ENCODE data around the gene SLC44A1. TPM values are rescaled to one million over a fixed set of nuclear protein-coding genes. Genes with fewer than 3 reads are reported as not detected.

The SLC44A1 gene
- total and polyA plus RNA-seq, 10 of the 15 experiments (the other 5 are each of a cell fraction or from before 2014, with no cell fraction given): 2.4 to 21.2 (median 12.4) TPM

GRCh38 chr9:105447814-105448812 is 203.7 kb downstream of the SLC44A1 start, which contains the start of gene FSD1L (continued):
- TF ChIP-seq CEBPZ (IDR thresholded peaks at IDR 0.05; ENCODE audit: low read depth, low read length): no peak
- no peak for TF ChIP-seq ETV6 (conservative IDR thresholded peaks at IDR 0.05 in 1 of 2, IDR thresholded peaks at IDR 0.05 in 1 of 2; ENCODE audit: borderline replicate concordance in 1 of 2, low read depth in 1 of 2)
- TF ChIP-seq SPI1 (IDR thresholded peaks at IDR 0.05; ENCODE audit: borderline replicate concordance, insufficient read depth, low read depth, low read length): no peak
- no peak for TF ChIP-seq ATF2 (IDR thresholded peaks at IDR 0.05; ENCODE audit: low read length)
- no peak for TF ChIP-seq SKIL (IDR thresholded peaks at IDR 0.05; ENCODE audit: low read depth, poor library complexity, severe bottlenecking)
- TF ChIP-seq ELK1 (IDR thresholded peaks at IDR 0.05; ENCODE audit: low read depth, low read length): no peak
- no peak for TF ChIP-seq ASH2L (IDR thresholded peaks at IDR 0.05; ENCODE audit: borderline replicate concordance, low read depth)
- TF ChIP-seq PML (IDR thresholded peaks at IDR 0.05; ENCODE audit: low read length): no peak
- no peak for TF ChIP-seq ATF7 (IDR thresholded peaks at IDR 0.05; ENCODE audit: low read depth)
- no peak for TF ChIP-seq SRF (IDR thresholded peaks at IDR 0.05; ENCODE audit: low read depth in 2 of 2, low read length in 2 of 2)
- no peak for TF ChIP-seq MTA2 (IDR thresholded peaks at IDR 0.05; ENCODE audit: low read depth)
- TF ChIP-seq NFIC (IDR thresholded peaks at IDR 0.05; ENCODE audit: low read depth, low read length): no peak
- no peak for TF ChIP-seq MEF2B (IDR thresholded peaks at IDR 0.05; ENCODE audit: partially characterized antibody, poor library complexity, severe bottlenecking)
- TF ChIP-seq SIN3A (IDR thresholded peaks at IDR 0.05; ENCODE audit: low read depth, low read length): no peak; the same call in 1 of the 2 replicates
- no peak for TF ChIP-seq BCL3 (IDR thresholded peaks at IDR 0.05; ENCODE audit: borderline replicate concordance, insufficient read depth, low read depth, low read length, poor library complexity, severe bottlenecking)
- no peak for TF ChIP-seq ZZZ3 (IDR thresholded peaks at IDR 0.05; ENCODE audit: control insufficient read depth, insufficient read length, low read depth)
- peak; percentile 69; the same call in 1 of the 2 replicates for TF ChIP-seq DPF2 (IDR thresholded peaks at IDR 0.05)
- TF ChIP-seq RAD51 (IDR thresholded peaks at IDR 0.05): no peak
- no peak for TF ChIP-seq CBX3 (IDR thresholded peaks at IDR 0.05; ENCODE audit: borderline replicate concordance, low read depth)

All from GM12878 (cell line).